DMS153 treated with DMSO at 0.1 percent for 48 hours (cell line): ENCODE results near the gene KCNMA1.

ENCODE experiments used
- DNase-seq: peaks from one replicate; lab custom pipeline; 2025; ENCODE audit not compliant: unreplicated experiment; lab: John Stamatoyannopoulos, UW

KCNMA1 gene

GRCh38 chr10:77494756-77495541, 142.7 kb downstream of the KCNMA1 start:
- no peak for DNase-seq

- no peak for DNase-seq
These were observed 143.3 kb downstream of the KCNMA1 start for GRCh38 chr10:77494327-77494726.

DNA sequence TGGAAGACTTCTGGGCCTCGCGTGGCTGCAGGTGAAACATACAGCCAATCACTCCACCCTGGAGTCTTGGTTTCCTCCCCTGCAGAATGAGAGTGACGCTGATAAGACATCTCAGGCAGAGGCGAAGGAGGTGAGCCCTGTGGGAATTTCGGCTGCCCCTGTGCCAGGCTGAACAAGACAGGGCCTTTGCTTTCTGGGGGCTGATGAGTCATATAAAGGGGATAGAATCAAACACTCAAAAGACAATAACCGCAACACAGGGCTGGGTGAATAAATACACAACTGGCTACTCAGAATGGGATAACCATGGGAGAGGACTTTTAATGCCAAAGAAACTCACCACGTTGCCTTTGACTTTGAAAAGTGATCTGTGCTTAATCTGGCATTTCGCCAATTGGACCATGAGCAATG, 143.8 kb downstream of the KCNMA1 start:
- no peak for DNase-seq

DNA sequence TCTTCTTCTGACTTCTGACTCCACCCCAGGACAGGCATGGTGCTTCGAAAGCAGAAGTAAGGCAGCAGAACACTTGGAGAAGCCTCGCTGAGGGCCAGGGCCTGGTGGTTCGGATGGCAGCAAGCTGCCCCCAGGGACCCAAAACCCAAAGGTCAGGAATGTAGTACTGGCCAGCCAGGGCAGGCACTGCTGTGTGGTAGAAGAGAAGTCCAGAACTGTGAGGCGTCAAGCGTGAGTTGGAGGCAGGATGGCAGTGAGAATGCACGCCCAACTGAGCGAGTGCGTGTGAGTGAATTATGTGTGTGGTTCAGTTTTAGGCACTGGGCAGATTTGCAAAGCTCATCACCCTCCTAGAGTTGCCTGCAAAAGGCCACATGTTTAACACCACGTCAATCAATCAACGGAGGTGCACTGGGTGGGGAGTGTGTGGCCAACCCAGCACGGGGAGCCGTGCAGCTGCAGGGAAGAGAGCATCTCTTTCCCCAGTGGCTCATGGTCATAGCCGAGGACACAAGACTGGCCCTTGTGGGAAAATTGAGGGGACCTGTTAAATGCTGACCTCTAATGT, 144.3 kb downstream of the KCNMA1 start:
- no peak for DNase-seq

GRCh38 chr10:77492368-77492994, 145.1 kb downstream of the KCNMA1 start:
- no peak for DNase-seq

- no peak for DNase-seq
These were observed 146.9 kb downstream of the KCNMA1 start for GRCh38 chr10:77490534-77491314.

GRCh38 chr10:77486517-77486916, 151.1 kb downstream of the KCNMA1 start:
- DNase-seq = no peak

DNA sequence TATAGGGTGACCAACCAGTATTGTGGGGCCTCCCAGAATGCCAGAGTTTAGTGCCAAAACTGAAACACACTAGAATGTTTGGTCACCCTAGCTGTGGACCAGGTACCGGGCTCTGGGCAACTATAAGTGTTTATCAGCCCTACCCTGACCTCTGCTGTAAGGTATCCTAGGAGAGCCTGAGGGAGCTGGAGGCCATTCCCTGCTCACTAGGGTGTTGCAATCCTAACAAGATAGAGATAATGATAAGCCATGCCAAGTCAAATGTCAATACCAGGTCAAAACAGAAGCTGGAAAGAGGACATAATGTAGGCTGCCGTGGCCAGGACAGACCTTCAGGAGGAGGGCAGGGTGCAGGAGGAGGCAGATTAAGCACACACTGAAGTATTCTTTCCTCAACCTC, 151.8 kb downstream of the KCNMA1 start:
- DNase-seq = no peak

GRCh38 chr10:77482072-77482471, 155.5 kb downstream of the KCNMA1 start:
- no peak for DNase-seq

- DNase-seq = no peak
These were observed 158.0 kb downstream of the KCNMA1 start for GRCh38 chr10:77479586-77479985.

- no peak for DNase-seq
These were observed 158.6 kb downstream of the KCNMA1 start for GRCh38 chr10:77478962-77479359.

- DNase-seq = no peak
These were observed 159.2 kb downstream of the KCNMA1 start for GRCh38 chr10:77478247-77478961.

DNA sequence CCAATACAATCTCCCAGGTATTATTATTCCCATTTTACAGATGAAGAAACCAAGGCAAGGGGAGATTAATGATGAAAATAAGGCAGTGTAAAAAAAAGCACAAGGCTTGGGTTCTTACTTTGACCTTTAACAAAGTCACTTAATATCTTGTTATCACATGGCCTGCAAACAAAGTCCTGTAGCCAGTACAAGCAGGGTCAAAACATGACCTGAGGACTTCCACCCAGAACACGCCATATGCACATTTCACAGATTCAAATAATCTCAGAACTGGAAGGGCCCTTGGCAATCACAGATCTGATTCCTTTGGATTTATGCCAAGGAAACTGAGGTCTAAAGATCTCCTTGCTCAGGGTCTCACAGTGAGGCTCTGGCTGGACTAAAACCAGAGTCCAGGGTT, 162.1 kb downstream of the KCNMA1 start:
- DNase-seq = no peak

DNA sequence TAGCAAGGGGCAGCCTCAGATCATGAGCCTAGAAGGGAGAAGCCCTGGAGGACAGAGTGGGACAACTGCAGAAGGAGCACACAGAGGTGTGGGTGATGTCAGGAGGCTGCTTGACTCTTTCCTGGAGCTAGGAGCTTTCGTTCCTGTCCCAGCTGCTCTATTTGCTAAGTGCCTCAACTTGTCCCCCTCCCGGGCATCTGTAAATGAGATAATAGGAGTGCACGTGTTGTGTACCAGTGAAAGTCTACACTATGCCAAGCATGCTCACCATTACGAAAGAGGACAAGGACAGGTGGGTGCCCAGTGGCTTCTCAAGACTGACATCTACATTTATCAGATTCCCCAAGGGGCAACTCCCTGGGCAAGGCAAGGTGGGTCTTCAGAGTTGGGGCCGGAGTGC, 162.7 kb downstream of the KCNMA1 start:
- DNase-seq = no peak

DNA sequence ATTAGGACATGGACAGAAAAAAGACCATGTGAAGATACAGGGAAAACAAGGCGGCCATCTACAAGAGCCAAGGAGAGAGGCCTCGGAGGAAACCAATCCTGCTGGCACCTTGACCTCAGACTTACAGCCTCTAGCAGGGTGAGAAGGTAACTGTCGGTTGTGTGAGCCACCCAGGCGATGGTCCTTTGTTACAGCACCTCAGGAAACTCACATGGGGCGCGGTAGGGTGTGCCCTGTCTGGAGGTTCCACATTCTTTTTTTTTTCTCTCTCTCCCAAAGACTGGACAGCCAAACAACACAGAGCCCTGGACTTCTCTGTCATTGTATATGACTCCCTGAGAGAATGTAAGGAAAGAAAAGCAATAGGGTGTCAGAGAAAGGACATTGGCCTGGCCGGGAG, 163.2 kb downstream of the KCNMA1 start:
- no peak for DNase-seq

DNA sequence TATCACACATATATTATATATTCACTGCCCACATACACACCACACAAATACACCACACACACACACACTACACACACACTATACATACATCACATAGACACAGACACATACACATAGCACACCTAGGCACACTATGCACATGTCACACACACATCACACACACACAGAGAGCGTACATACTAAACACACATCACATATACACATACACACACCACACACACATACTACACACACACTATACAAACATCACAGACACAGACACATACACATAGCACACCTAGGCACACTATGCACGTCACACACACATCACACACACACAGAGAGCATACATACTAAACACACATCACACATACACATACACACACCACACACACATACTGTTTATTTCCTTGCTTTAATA, 165.5 kb downstream of the KCNMA1 start:
- DNase-seq = no peak

GRCh38 chr10:77471069-77471536, 166.5 kb downstream of the KCNMA1 start:
- no peak for DNase-seq

GRCh38 chr10:77467422-77467963, 170.1 kb downstream of the KCNMA1 start:
- no peak for DNase-seq

- no peak for DNase-seq
These were observed 173.5 kb downstream of the KCNMA1 start for GRCh38 chr10:77463967-77464745.

GRCh38 chr10:77463499-77463898, 174.1 kb downstream of the KCNMA1 start:
- no peak for DNase-seq
